ENCODE data around the gene HIC1. TPM values are rescaled to one million over a fixed set of nuclear protein-coding genes. Genes with fewer than 3 reads are reported as not detected.
A peak's percentile ranks its signal among the peaks of the same experiment; 100 is the strongest.

The HIC1 gene
- total and polyA plus RNA-seq, 7 donors: 1.6 to 44.9 (median 10.4) TPM

- peaks cover 0 to 59% (median 53%) of the 10 kb centered on the region in 4 donors for H3K4me1 ChIP-seq
- WGBS, 2 donors: 6 to 8% methylated on average over 81 of the region's 81 CpGs
- H3K9me3 ChIP-seq: no peaks in the 10 kb centered on the region
- no peaks in the 10 kb centered on the region for H3K36me3 ChIP-seq
- intact Hi-C loops (cut with DNase I): loop anchor here (5.0 kb wide), 1 partner anchor 301 kb away; no protein-coding TSS in a partner anchor
- H3K27ac ChIP-seq: peak overlapping the region; percentile 17 to 68 (median 42)
- H3K27me3 ChIP-seq: peaks cover 5 to 49% (median 10%) of the 10 kb centered on the region in 3 donors
- peak; percentile 71 for DNase-seq
- peak overlapping the region in 3 of 4 donors; percentile 64 to 91 (median 81) for H3K4me3 ChIP-seq
- no peak for TF ChIP-seq POLR2A (IDR thresholded peaks at IDR 0.05)
- TF ChIP-seq CTCF (IDR thresholded peaks at IDR 0.05): no peak
- TF ChIP-seq POLR2AphosphoS5 (IDR thresholded peaks at IDR 0.05): peak in 1 of 4 donors; percentile 53
- TF ChIP-seq EP300 (IDR thresholded peaks at IDR 0.05): no peak
Measured at GRCh38 chr17:2051061-2051932, 3.6 kb upstream of the HIC1 start.

DNA sequence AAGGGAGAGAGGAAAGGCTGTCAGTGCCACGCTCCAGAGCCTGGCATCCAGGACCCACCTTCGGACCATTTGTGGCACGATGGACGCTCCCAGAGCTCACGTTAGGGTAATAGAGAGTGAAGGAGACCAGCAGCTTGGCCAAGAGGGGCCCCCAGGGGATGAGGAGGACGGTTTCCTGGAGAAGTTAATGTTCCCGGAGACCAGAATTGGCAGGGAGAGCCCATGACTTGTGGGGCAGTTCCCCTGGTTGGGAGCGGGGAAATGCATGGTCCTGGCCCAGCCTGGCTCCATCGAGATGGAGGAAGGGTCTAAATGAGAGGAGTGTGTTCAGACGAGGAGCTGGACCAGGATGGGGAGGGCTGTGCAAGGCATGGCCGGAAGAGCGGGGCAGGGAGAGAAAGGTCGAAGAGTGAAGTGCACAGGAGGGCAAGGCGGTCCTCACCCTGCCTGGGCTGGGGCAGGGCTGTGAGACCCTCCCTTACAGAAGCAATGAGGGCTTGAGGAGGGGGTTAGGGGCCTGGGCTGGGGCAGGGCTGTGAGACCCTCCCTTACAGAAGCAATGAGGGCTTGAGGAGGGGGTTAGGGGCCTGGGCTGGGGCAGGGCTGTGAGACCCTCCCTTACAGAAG is 2.9 kb upstream of the HIC1 start:
- no peak for TF ChIP-seq POLR2AphosphoS5 (IDR thresholded peaks at IDR 0.05)
- TF ChIP-seq CTCF (IDR thresholded peaks at IDR 0.05): no peak
- TF ChIP-seq EP300 (IDR thresholded peaks at IDR 0.05): no peak
- no peak for TF ChIP-seq POLR2A (IDR thresholded peaks at IDR 0.05)
- Histone ChIP-seq H3K4me1 (peaks cover 0 to 65% (median 57%) of the 10 kb centered on the region in 4 donors), H3K9me3 (no peaks in the 10 kb centered on the region), H3K27me3 (peaks cover 5 to 49% (median 10%) of the 10 kb centered on the region in 3 donors), H3K27ac (peak overlapping the region in 3 of 4 donors; percentile 17 to 68 (median 55)), H3K36me3 (no peaks in the 10 kb centered on the region), H3K4me3 (no peak overlapping the region)
- WGBS, 2 donors: 32 to 54% methylated on average over 14 of the region's 14 CpGs
- no peak for DNase-seq
- intact Hi-C loops (cut with DNase I): loop anchor here (5.0 kb wide), 1 partner anchor 300 kb away; no protein-coding TSS in a partner anchor

DNA sequence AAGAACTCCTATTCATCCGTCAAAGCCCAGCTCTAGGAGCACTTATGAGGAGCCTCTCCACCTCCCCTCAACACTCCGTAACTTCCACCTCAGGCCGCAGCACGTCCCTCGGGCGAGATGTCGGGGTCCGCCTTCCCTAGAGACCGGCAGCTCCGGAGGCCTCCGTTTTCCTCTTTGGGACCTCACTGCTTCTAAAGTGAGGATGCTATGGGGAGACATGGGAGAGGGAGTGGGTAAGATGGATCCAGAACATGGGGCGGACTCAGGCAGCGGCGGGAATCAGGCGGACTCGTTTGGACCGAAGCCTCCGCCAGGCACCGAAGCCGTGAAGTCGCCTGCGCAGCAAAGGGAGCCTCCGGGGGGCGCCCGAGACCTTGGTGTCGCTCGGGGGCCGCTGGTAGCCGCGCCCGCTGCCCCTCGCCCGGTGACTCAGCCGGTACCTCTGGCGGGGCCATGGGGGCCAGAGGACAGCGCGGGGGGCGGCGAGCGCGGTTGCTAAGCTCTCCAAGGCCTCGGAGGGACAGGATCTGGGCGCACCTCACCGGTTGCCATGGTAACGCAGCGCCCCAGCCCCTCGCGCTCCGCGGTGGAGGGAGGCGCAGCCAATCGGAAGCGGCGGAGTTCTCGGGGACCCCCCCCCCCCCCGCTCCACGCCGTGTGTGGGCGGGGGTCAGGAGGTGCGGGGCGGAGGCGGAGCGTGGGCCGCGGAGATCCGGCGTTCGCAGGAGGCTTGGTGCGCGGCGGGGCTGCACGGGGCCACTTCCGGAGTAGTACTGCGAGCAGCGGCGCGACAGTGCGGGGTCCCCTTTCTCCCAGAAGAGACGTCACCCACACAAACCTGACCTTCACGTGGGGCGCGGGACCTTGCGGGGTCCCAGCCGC is 1.3 kb upstream of the HIC1 start:
- TF ChIP-seq CTCF (IDR thresholded peaks at IDR 0.05): peak; percentile 38 to 65 (median 52)
- TF ChIP-seq POLR2A (IDR thresholded peaks at IDR 0.05): no peak
- 4 to 7% methylated on average over 84 of the region's 84 CpGs for WGBS, 2 donors
- Histone ChIP-seq H3K9me3 (no peaks in the 10 kb centered on the region), H3K27me3 (peaks cover 5 to 55% (median 10%) of the 10 kb centered on the region in 3 donors), H3K36me3 (peaks cover 0 to 5% (median 0%) of the 10 kb centered on the region in 4 donors), H3K4me1 (peaks cover 0 to 75% (median 66%) of the 10 kb centered on the region in 4 donors), H3K4me3 (peak overlapping the region; percentile 24 to 75 (median 64)), H3K27ac (peak overlapping the region; percentile 88 to 92 (median 91))
- peak; percentile 93 for DNase-seq
- intact Hi-C loops (cut with DNase I): loop anchor here (1.0 to 5.0 kb wide), 4 partner anchors 119 to 299 kb away; no protein-coding TSS in a partner anchor

GRCh38 chr17:2054262-2054511 is 716 bp upstream of the HIC1 start:
- intact Hi-C loops (cut with DNase I): loop anchor here (1.0 to 5.0 kb wide), 4 partner anchors 119 to 298 kb away; no protein-coding TSS in a partner anchor
- Histone ChIP-seq H3K9me3 (no peaks in the 10 kb centered on the region), H3K36me3 (peaks cover 0 to 5% (median 0%) of the 10 kb centered on the region in 4 donors), H3K27me3 (peaks cover 5 to 56% (median 10%) of the 10 kb centered on the region in 3 donors), H3K27ac (peak overlapping the region; percentile 88 to 92 (median 91)), H3K4me3 (peak overlapping the region; percentile 24 to 75 (median 64)), H3K4me1 (peaks cover 0 to 75% (median 65%) of the 10 kb centered on the region in 4 donors)
- DNase-seq: no peak
- TF ChIP-seq EP300 (IDR thresholded peaks at IDR 0.05) (no peak), POLR2AphosphoS5 (IDR thresholded peaks at IDR 0.05) (no peak), CTCF (IDR thresholded peaks at IDR 0.05) (no peak), POLR2A (IDR thresholded peaks at IDR 0.05) (no peak)
- WGBS, 2 donors: 6 to 11% methylated on average over 16 of the region's 16 CpGs

All from sigmoid colon (tissue), 7 donors.